T-helper 2 cell (primary cell): Measurements from ENCODE around the gene MAMLD1.

ENCODE experiments used
- DNase-seq, 5 experiments: peaks; one replicate each; pipeline versions ENCODE4 v3.0.0 to v3.0.0-alpha.2; 2012 to 2022

Gene MAMLD1

DNA sequence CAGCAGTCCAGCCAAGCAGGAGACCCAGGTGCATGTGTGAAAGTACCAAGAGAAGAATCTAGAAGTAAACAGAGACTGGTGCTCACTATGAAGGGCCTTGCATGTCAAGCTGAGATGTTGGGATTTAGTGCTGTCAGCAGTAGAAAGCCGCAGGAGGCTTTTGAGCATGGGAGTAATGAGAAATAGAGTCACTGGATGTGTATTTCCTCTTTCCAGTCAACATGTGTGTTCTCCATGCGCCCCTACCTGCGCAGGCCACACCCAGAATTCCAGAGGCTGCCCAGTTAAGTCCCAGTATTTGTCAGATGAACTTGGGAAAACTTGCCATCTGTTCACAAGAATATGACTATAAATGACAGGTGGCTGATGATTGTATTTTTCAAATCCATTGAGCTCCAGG is 4.5 kb upstream of the MAMLD1 start:
- no peak for DNase-seq

DNA sequence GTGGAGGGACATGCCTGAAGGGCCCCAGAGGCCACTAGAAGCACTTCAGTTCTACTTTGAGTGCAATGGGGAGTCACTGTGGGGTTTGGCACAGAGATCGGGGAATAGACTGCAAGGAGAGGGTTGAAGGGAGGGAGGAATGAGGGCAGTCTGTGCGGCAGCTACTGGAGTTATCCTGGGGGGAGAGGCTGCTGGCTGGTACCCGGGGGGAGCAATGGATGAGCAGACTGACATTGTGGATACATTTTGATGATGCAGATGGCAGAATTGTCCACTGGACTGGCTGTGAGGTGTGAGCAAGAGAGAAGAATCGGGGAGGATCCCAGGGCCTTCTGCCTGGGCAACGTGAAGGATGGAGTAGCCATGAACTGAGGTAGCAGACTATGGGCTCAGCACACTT is 2.8 kb upstream of the MAMLD1 start:
- no peak for DNase-seq

DNA sequence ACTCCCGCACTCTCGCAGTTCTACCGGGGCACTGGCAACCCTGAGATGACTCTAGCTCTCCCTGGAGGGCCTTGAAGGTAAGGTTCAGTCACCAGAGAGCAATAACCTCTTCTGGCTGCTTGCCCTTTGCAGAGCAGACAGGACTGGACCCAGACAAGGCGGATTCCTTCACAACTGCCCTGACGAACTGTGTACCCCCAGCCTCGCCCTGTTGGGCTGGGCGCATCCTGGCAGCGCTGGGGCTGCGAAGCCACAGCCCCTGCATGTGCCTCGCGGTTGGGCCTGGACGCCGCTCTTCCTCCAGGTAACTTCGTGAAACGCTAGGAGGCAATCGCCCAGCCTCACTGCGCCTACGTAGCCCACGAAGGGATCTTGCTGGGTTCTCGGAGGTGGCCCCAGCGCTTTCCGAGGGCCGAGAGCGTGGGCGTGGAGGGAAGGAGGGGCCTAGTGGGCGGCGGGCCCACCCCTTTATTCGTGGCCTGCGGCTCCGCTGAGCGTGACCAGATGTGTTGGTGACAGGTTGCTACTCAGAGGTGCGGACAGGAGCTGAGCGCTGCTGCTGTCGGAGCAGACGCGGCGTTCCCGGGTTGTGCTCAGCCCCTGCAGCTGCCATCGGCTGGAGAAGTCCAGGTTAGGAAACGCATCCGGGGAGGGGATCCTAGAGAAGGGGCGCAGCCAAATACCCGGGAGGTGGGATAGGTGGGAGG is 1.9 kb upstream of the MAMLD1 start:
- peak in 2 of 5 experiments; percentile 25 to 32 for DNase-seq

DNA sequence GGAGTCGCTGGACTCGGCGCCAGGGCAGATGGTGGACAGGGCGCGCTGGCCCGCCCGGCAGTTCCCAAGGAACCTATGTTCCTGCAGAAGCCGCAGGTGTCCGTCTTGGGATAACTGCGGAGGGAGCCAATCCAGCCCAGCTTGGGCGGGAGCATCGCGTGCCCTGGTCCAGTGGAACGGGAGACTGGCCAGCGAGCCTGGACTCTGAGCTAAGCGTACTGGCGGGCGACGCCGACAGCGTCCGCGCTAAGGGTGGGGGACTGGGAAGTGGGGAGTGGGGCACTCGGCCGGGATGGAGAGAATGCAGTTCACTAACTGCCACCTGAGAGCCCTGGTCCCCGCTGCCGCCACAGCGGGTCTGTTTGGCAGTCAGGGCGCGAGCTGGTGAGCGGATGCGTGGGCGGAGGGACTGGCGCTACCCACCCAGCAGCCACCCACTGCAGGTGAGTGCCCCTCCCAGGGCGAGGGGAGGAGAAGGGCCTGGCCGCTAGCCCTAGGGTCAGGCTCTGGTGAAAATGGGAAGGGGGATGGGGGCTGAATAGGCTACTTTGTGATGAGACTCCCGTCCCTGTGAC is 1.3 kb upstream of the MAMLD1 start:
- peak in 2 of 5 experiments; percentile 17 to 23 for DNase-seq

DNA sequence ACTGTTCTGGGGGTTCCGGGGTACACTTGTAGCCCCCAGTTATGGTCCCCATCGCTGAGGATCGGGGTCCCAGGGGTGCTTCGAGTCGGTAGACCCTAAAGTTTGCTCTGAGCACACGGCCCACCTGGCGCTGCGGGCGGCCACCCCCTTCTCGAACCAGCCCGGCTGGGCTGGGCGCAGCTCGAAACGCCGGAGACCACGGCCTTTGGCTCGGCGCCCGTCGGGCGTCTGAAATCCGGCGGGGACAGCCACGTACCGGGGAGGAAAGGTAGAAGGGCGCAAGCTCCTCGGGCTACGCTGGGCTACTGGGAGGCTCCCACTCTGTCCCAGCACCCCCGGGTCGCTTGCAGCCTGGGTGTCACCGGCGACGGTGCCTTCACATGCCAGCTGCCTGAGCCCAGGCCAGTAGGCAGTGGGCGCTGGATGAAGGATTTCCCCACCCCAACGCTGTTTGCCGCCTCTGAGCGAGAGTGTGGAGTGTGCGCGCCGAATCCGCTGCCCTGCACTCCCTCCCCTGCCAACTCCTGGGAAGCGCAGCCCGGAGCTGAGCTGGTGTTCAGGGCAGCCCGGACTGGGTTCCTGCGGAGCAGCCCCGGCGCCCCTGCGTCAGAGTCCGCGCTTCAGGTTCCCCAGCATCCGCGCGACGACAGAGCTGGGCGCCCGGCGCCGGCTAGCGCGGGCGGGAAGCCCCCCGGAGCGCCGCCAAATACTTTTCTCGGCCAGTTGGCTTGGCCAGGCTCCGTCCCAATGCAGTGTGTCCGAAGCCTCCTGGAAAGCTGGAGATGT is 637 bp downstream of the MAMLD1 start:
- peak in 1 of 5 experiments; percentile 21 for DNase-seq

DNA sequence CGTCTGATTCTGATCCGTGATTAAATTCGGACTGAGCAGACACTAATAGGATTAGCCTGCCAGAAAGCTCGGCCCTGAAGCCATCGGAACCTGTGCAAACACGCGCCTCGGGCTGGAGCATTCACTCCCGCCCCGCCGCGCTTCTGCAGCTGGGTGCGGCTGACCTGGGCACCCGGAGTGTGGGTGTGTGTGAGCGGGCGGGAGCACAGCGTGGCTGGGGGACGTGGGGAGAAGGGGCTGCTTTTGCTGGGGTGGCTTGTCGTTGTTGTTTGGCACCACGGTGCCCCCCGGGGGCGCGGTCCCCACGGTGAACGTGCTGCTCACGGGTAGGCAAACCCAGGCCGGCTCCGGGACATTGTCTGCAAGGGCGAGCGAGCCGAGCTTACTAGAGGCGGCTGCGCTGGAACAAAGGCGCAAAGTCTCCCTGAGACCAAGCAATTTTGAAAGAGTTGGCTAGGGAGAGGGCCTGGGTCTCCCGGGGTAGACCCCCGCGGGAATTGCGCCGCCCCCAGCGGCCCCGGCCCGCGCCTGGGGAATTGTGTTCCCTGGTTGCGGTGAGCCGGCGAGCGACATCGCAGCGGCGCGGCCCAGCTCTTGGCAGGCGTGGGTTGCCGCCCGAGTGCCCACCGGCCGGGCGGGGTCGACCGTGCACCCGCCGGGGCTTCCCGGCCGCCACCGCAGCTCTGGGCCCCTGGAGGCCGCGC is 1.4 kb downstream of the MAMLD1 start:
- DNase-seq: peak in 2 of 5 experiments; percentile 18 to 33

DNA sequence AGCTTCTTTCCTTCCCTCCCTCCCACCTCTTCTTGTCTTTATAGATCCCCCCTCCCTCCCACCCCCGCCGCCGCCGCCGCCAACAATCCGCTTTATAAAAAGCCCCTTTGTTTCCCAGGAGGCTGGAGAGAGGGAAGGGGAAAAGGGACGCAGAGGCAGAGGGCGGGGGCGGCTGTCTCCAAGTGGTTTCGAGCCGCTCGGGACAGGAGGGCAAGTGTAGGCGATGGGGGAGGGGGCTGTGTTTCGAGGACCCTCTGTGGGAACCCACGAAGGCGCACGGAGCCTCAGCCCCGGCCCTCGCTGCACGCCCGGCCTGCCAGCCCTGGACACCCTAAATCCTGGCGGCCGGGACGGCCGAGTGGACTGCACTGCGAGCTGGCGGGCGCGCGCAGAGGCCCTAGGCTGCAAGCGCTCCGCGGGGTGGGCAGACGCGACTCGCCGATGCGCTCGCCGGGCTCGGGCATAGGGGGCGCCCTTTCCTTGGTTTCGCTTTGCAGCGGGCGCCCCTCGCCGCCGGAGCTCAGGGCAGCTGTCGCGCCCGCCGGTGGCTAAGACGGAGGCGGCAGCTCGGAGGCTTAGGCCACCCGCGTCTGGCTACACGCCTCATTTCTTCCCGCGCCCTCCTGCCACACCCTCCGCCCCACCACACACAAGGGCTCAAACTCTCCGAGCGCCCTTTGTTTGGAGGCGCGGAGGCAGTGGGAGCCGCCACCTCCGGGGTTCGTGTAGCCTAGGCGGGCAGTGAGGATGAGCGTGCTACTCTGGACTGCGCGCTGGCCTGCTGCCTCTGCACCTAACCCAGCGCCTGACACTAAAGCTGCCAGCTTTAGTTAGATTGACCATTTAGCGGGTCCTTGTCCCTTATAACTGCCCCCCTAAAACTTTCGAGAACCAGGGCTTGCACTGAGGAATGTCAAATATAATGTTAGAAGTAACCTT is 2.2 kb downstream of the MAMLD1 start:
- peak in 4 of 5 experiments; percentile 19 to 72 (median 40) for DNase-seq

DNA sequence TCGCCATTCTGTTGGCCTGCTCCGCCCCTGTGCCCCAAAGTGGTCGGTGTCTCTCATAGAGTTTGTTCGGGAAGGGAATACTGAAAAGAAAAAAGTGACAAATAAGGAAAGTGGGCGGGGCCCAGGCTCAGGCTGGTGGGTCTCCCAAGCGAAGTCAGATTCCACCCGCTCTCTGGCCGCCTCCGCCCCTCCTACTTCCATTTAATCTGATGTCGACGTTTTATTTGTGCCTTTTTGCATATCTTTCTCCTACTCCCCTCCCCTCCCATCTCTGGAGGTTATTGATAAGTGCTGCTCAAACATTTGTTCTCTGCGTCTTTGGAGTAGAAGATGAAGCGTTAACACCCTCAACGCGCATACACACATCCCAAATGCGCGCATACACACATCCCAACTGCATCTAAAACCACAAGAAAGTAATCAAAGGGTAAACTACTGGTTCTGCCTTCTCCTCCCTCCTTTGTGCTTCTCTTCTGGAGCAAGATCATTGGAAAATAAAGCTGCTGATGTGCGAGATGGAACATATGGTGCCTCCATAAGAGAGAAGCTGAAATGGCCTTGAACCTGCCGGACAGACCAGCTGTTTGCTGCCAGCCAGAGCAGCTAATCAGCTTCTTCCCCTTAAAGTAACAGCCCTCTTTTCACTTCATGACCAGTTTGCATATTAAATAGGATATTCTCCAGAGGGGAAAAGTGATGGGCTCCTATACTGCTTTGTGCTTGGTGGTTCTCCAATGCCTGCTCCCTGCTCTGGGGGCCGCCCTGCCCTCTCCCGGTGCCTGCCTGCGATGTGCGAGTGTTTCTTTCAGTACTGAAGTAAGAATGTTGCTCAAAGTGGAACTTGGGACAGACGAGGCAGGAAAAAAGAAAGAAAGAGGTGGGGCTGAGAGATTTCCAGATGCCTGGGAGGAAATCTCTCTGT is 3.1 kb downstream of the MAMLD1 start:
- DNase-seq: no peak

DNA sequence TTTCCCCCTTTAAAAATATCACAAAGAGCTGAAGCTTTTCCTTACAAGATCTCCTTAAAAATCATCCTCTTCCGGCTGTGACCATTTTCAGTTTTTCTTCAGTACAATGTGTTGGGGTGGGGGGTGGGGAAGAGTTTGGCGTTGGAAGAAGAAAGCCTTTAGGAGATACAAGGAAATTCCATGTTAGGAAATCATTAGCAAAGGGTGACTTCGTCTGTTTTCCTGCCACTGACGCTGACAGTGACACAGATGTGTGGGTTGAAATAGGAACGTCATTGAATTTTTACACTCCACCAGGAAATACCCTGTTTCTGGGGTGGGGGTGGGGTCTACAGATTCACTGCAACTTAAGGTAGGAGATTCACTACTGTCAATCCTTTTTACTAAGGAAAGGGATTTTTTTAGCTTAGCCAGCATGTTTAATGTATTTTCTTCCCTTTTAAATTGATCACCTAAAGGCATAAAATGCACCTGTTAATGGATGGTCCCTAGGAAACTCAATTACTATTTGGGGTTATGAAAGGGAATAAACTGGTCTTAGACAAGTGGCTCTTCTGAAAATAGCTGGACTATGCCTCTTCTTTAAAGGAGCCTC is 3.9 kb downstream of the MAMLD1 start:
- DNase-seq: no peak

DNA sequence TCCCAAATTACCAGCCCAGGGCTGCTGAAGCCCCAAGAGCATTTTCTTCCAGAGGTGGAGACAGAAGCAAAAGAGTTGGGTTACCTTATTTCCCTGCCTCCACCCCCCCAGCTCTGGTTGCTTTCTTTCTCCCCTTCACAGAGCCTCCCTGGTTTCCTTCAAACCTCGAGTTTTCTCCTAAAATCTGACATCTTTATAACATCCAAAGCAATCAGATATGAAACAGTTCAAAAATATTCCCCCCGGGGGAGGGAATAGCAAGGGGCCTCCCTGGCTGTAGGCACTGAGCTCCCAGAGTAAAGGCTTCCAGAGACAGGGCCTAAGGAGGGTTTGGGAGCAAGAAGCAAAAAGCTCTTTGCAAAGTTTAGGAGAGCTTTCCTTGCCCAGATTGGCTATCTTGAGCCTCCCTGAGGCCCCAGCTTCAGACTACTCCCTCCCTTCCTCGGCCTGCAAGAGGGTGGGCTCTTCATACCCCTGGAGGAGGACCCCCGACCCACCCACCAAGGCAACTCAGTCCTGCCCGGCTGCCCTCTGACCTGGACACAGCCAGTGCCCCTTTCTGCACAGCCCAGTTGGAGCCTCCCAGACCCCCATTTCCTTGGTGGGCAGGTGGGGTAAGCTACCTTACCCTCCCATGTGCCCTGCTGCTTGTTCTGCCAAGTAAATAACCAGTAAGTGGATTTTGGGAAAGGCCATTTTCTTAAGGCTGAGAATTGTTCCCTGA is 7.6 kb downstream of the MAMLD1 start:
- no peak for DNase-seq

DNA sequence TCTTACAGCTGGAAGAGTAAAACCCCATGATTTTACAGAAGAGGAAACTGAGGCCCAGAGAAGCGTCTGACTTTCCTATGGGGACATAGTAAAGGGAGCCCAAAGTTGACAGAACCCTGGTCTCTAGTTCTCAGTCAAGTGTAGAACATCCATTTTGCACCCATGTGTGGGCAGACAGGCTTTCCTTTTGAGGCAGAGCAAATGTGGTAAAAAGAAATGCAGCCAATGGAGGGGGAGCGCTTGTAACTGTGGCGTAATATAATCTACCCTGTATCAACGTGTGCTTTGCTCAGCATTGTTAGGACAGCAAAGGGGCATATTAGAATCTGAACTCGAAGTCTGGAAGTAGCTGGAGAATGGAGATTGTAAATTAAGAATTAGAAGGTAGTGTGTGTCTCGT is 8.8 kb downstream of the MAMLD1 start:
- no peak for DNase-seq

DNA sequence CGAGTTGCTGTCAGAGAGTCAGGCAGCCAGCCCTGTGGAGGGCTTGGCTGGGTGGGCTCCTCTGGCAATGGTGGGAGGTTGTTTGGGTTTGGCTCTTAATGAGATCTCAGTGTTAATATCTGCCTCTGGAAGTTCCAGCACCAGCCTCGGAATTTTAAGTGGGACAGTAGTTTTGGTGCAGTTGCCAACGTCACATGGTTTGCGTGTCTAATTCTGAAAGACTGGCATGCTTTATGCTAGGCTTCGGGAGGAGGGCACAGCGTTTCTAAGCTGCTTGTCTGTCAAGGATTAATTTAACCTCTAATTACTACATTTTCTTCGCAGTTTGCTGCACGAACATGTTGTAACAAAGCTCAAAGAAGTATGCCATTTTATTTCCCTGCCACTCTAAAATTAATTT is 9.2 kb downstream of the MAMLD1 start:
- no peak for DNase-seq

DNA sequence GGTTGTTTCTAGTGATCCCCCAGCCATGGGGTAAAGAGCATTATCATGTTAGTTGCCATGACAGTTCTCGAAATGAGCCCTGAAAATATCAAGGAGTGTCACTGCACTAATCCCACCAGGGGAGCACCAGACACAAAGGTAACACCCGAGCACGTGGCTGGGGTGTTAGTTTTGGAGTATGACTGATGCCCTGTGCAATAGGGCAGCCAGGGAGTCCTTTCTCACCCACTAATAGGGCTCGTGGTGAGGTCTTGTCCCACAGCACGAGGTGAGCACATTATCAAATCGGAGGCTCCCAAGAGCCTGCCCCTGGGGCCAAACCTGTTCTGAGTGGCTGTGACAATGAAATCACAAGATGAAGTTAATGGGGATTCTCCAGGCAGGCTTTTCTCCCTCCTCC is 9.6 kb downstream of the MAMLD1 start:
- no peak for DNase-seq

DNA sequence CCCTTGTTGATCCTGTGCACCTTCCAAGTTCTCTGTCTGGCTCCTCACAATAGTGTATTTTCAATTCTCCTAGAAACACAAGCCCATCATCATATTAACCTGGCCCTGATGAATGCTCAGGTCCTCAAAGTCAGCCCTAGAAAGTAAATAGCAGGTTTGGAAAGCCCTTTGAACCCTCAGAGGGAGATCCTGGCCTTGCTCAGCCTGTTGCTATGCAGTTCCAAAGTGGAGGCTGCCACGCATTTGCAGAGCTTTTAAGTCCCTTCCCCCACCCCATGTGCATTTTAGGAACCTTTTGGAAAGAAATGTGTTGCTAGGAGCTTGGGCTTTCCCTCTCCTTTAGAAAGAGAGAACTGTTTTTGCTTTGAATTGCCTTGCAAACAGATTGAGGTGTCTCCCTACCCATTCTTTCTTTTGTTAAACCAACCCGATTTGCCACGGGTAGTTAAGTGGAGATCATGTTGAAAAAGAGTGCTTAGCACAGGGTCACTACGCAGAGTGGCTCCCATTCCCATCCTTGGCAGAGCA is 12.2 kb downstream of the MAMLD1 start:
- DNase-seq: no peak

DNA sequence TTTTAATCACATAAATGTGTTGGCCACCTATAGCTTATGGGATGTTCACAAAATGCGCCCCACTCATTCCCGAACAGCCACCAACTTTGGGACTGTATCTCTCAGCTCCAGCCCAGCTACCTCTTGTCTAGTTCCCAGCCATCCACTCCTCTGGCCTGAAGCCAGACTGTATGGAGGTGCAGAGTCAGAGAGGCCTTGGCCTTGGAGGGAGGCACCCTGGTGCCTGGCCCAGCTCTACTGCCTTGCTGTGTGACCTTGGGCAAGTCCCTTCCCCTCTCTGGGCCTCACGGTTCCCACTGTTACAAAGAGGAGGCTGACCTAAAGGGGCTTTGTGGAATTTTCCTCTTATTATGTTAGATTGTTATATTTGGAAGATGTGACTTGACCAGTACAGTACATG is 13.9 kb downstream of the MAMLD1 start:
- no peak for DNase-seq

DNA sequence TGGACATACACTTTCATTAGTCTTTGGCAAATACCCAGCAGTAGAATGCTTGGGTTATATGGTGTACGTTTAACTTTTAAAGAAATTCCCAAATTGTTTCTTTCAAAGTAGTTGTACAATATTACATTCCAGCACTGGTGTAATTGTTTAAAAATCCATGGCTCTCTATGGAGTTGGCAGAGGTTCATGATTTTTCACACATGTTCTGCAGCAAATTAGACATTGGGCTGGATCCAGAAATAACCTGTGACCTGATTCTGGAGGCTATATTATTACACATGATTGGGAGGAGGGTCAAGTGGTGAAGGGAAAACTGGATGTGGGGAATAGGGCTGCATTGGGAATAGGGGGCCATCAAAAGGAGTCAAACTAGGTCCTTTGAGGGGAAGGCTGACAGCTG is 41.9 kb downstream of the MAMLD1 start:
- no peak for DNase-seq

DNA sequence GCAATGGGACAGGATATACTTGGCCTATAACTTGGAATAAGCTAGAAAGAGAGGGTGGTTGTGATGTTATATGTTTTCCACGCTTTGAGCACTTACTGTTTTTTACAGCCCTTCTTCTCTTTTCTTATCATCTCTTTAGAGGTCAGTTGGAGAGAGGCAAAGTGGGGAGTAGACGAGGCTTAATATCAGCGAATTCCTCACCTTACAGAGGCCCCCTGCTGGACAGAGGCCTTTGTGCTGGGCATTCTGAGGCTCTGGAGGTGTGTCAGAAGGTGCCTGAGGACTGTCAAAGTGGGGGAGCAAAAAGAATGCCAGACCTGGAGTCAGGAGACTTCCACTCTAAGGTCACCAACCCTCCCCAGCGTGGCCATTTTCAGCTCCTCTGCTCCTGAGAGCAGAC is 42.5 kb downstream of the MAMLD1 start:
- DNase-seq: no peak

DNA sequence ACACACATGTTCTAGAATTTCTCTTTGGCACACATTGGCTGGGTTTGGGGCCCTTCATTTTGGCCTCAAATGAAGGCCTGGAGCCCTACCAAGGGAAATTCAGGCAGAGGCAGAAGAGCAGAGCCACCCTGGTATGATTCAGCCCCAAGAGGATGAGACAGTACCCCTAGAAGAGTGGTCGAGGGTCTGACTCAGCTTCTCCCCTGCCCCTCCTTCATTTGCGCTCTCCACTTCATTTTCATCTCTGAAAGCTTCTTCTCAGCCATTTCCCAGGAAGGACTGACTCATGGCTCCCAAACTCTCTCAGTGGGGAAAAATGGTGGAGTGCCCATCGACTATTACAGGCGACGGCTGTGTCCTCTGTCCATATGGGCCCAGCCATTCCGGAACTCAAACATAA is 43.5 kb downstream of the MAMLD1 start:
- no peak for DNase-seq

DNA sequence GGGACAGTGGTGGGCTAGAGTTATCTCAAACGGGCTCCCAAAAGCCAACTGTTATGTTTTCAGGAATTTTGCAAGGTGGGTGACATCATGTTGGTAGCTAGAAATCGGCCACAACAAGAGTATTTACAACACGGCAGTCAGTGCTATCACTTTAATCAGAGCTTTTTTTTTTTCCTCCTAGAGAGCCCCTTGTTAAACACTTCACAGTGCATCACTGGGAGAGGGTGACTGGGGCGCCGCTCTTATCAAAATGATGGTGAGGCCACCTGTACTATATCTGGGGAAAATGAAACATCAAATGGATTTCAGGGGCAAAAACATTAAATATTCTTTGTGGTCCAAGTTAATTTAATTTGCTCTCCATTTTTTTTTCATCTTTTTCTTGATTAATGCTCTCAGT is 44.9 kb downstream of the MAMLD1 start:
- no peak for DNase-seq

DNA sequence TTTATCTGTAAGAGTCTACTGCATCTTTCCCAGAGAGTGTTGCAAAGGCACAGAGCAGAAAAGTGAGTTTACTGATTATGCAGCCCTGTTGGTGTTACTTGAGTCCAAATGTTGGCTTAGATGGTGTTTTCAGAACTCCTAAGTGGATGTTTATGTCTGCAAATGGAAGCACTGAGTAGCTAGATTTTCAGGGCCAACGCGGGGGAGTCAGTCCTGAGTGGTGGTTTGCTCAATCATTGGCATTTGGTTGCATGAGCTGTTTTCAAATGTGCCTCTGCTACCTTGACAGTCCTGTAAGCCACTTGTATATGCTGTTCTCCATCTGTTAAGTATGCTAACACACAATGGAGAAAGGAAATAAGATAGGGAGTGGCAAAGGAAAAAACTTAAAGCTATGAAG is 45.4 kb downstream of the MAMLD1 start:
- DNase-seq: no peak
